NCI-H524 (cell line): ENCODE measurements around the gene ELMO2.

ENCODE experiments used
- DNase-seq, 2 experiments: peaks; one replicate each; lab custom pipeline; 2025; lab: John Stamatoyannopoulos, UW

Gene ELMO2

GRCh38 chr20:46367234-46367633 lies 39.2 kb downstream of the ELMO2 start:
- no peak for DNase-seq

GRCh38 chr20:46366826-46367225 lies 39.6 kb downstream of the ELMO2 start:
- no peak for DNase-seq

GRCh38 chr20:46365487-46366220 lies 40.8 kb downstream of the ELMO2 start:
- no peak for DNase-seq

GRCh38 chr20:46364670-46365486 lies 41.5 kb downstream of the ELMO2 start:
- no peak for DNase-seq

GRCh38 chr20:46363874-46364669 lies 42.3 kb downstream of the ELMO2 start:
- peak; percentile 42 to 83 for DNase-seq

- no peak for DNase-seq
These were observed 43.2 kb downstream of the ELMO2 start for GRCh38 chr20:46362921-46363867.

- DNase-seq, result no peak
These were observed 44.6 kb downstream of the ELMO2 start for GRCh38 chr20:46361811-46362210.

- DNase-seq, result no peak
These were observed 45.0 kb downstream of the ELMO2 start for GRCh38 chr20:46361381-46361780.

- no peak for DNase-seq
These were observed 47.1 kb downstream of the ELMO2 start for GRCh38 chr20:46359233-46359751.

GRCh38 chr20:46358346-46359058 lies 47.9 kb downstream of the ELMO2 start:
- DNase-seq, result no peak

GRCh38 chr20:46357030-46357514 lies 49.3 kb downstream of the ELMO2 start:
- DNase-seq, result peak in 1 of 2 experiments; percentile 21

- DNase-seq, result no peak
These were observed 50.0 kb downstream of the ELMO2 start for GRCh38 chr20:46356195-46357029.

- no peak for DNase-seq
These were observed 50.6 kb downstream of the ELMO2 start for GRCh38 chr20:46355778-46356177.

GRCh38 chr20:46354920-46355654 lies 51.3 kb downstream of the ELMO2 start:
- no peak for DNase-seq

- no peak for DNase-seq
These were observed 52.2 kb downstream of the ELMO2 start for GRCh38 chr20:46354207-46354555.

- DNase-seq, result peak; percentile 15 to 49
These were observed 52.8 kb downstream of the ELMO2 start for GRCh38 chr20:46353500-46354206.

GRCh38 chr20:46352370-46352938 lies 54.0 kb downstream of the ELMO2 start:
- DNase-seq, result no peak
